Medulla oblongata (tissue), 1 donor: Measurements from ENCODE around the gene PNMA6E.
A peak's percentile ranks its signal among the peaks of the same experiment; 100 is the strongest.
"Not testable (repeated sequence)": the region's sequence is repeated elsewhere in the genome, so short reads cannot be mapped to it uniquely, and the experiment has no call there.

ENCODE experiments used
- DNase-seq: peaks from one replicate; pipeline ENCODE4 v3.0.0-alpha.2; 2015; ENCODE audit errors: extremely low spot score

PNMA6E gene

DNA sequence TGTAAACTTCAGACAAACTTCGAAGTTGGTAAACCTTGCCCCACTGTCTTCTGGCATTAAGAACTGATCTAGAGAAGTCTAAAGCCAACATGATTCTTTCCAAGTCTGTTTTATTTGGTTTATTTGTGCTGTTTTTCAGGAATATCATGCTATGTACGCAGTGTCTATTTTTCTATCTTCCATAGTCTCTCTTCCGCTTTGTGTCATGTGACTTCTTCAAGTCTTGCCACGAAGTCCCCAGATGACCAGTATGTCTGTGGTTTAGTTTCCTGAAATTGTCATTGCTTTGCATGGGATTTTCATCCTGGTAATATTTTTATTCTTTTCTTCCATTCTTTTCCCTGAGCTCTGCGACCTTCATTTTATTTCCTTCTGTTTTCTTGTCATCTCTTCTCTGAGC, 15.1 kb downstream of the PNMA6E start:
- DNase-seq, result no peak

DNA sequence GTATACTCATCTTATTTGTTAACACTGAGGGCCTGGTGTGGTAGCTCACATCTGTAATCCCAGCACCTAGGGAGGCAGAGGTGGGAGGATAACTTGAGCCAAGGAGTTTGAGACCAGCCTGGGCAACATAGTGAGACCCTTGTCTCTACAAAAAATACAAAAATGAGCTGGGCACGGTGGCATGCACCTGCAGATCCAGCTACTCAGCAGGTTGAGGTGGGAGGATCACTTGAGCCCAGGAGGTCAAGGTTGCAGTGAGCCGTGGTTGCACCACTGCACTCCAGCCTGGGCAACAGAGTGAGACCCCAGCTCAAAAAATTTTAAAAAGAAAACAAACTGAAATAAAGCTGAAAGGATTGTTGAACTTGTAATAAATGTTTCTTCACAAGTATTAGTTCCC, 16.2 kb downstream of the PNMA6E start:
- not testable (repeated sequence) for DNase-seq

DNA sequence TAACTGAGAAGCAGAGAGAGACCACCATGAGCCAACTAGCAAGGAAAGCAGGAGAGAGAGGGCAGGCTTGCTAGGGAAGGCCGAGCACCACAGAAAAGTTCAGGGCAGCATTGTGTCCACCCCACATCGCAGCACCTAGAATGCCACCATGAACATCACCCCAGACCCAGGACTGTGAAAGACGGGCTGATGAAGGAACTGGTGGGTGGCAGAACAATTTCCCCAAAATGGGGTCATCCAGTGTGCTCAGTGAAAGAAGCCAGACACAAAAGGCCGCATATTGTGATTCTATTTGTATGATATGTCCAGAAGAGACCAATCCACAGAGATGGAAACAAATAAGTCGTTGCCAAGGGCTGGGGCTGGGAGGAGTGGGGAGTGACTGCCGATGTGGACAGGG, 16.8 kb downstream of the PNMA6E start:
- DNase-seq, result no peak

DNA sequence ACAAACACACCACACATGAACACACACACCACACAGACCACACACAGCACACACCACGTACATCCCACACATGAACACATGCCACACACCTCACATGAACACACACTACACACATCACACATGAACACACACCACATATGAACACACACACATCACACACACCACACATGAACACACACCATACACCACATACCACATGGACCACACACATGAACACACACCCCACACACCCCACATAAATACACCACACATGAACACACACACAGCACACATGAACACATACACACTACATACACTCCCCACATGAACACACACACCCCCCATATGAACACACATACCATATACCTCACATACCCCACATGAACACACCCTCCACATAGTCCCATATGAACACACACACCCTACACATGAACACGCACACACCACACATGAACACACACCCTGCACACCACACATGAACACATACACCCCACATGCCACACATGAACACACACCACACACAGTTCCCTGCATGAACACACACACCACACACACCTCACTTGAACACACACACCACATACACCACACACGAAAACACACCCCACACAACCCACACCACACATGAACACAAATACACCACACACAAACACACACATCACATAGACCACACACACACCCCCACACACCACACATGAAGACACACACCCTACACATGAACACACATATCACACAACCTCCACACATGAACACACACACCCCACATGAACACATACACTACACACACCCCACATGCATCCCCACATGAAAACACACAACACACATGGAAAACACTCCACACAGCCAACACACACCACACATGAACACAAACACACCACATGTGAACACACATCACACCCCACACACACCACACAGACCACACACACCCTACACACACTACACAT, 18.3 kb downstream of the PNMA6E start:
- no peak for DNase-seq

DNA sequence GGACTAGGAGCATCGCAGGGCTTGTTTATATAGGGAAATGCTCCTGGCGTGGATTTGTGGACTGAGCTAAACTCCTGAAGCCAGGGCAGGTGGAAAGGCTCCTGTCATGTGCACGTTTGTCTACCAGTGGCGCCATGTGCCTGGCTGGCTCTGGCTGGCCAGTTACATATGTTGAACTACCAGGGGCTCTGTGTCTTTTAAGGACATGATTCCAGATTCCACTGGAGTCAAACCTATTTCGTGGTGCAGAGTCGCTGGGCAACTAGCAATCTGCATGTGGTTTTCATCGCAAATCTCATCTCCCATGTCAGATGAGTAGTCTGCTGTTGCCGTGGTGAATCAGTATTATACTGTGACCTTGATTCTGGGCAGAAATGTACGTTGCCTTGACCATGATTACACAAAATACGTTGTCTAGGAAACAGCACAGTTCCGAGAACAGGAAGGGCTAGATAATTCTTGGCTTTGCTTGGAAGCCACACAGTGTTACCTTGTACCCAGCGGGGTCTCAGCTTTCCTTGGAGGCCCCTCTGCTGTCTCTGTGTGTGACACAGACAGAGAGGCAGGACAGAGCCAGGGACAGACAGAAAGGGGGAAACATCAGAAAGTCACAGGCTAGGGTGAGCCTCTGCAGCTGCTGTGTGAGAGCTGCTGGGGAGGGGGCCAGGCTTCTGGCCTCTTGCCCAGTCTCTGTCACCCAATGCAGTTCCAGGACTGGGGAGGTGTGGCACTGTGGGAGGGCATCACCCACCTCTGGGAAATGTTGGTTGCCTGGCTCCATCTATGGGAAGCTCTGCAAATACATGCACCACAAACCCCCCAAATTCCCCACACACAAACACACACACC, 19.2 kb downstream of the PNMA6E start:
- DNase-seq, result peak; percentile 56

DNA sequence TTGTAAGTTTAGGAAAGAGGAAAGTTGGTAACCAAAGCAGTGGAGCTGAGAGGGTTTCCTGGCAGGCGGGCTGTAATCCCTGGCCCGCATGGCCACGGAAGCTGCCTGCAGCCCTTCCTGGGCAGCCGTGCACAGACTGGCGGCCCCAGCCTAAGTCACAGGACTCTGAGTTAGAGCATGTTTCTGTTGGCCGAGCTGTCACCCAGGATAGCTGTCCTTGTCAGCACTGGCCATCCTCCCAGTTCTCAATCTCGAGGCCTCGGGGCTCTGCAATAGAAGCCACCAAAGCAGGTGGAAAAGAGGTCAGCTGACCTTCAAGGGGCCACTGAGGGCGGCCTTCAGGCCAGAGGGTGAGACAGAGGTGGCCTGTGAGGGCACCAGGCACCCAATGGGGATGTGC, 20.5 kb downstream of the PNMA6E start:
- no peak for DNase-seq

DNA sequence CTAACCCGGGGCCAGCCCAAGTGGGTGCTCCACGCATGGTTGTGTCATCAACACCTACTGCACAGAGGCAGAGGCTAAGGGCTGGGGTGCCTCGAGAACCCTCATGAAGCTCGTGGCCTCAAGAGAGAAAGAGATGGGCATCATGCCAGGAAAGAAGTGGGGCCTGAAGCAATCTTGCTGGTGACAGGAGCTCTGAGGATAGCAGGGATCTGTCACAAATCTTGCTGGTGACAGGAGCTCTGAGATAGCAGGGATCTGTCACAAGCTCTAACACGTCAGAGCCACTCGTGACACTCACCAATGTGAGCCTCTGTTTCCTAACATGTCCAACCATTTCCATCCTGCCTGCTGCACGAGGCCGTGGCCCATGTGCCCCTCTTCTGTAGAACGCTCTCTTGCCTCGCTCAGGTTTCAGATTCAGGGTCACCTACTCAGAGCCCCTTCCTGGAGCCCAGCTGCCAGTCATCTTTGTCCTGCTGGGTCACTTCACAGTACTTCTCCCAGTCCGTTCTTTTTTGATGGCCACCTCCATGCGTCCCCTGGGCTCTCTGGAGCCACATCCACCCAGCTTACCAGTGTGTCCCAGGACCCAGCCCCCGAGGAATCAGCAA, 21.1 kb downstream of the PNMA6E start:
- DNase-seq, result no peak

DNA sequence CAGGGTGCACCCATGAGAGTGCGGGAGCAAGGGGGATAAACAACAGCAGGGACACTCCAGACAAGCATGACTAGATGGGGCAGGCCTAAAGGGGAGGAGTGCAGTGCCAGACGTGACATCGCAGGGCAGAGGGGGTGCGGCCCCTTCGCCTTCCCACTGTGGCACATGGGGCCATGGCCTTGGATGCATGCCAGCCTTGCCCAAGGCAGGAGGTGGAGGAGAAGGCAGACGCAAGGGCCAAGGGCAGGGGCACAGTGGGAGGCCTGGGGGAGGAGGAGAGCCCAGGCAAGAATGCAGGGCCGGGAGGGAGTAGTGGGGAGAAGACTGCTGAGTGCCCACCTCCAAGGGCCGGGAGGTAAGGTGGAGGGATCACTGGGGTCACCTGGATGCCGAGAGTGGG, 21.6 kb downstream of the PNMA6E start:
- no peak for DNase-seq

DNA sequence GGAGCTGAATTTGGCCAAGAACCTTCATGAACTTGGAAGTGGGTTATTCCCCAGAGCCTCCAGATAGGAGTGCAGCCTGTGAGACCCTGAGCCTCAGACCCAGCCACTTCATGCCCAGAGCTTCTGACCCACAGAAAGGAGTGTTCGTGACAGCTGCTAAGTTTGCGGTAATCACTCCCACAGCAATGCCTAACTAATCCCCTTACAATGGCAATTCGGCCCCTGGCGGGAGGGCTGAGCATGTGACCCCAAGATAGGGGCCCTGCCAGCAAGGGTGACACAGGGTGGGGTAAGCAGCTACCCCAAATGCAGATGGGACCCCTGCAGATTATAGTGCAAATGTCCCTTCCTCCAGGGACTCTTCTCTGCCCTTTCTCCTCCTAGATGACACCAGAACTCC, 22.5 kb downstream of the PNMA6E start:
- no peak for DNase-seq

DNA sequence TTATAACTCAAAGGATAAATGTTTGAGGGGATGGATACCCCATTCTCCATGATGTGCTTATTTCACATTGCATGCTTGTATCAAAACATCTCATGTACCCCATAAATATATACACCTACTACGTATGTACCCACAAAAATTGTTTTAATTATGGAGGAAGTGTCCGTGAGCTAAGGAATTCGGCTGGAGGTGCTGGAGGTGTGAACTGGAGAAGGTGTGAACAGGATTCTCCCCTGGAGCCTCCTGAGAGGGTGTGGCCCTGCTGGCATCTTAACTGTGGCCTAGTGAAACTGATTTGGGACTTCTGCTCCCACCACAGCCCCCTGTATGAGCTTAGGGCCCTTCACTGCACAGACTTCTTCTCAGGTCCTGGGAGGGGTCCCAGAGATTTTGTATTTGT, 23.4 kb downstream of the PNMA6E start:
- DNase-seq, result no peak

DNA sequence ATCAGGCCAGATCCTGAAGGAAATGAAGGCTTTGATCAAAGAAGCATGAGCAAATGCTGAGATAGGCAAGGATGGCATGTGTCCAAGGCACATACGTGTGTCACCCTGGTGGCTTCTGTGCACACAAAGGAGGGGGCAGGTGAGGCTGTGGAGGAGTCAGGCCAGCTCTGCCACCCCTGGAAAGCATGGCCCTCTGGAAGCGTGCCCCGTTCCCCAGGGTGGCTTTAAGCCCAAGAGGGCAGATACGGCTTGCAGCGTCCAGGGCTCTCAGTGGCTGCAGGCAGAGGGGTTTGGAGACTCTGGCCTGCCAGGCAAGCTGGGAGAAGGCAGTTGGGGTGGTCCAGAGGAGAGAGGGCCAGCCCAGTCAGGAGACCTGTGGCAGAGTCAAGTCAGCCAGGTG, 25.6 kb downstream of the PNMA6E start:
- no peak for DNase-seq

DNA sequence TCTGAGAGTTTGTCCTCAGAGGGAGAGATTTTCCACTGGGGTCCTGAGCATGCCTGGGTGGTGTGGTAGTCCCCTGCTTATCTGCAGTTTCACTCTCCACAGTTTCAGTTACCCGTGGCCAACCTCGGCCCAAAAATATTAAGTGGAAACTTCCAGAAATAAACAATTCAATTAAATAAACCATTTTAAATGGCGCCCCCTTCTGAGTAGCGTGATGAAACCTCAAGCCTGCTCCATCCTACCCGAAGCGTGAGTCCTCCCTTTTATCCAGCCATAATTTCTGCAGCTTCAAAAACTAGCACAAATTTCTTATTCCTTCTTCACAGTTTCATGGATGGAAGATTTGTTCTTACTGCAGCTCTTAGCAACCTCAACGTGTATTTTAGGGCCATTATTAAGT, 26.7 kb downstream of the PNMA6E start:
- no peak for DNase-seq

DNA sequence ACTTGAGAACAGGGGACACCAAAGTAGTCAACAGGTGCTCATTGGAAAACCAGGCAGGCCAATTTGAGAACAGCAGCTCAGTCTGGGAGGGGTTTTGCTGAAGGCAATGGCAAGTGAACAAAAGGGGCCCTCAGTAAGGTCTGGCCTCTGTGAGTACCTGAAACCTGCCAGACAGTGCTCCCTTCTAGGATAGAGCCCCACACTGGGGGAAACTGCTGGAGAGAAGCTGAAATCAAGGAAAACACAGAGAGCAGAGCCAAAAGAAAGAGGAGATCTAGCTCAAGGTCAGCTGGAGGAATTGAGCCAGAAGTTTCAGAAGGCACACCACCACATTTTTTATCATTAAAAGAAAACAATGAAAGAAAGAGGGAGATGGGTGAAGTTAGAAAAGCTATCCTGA, 28.2 kb downstream of the PNMA6E start:
- no peak for DNase-seq

DNA sequence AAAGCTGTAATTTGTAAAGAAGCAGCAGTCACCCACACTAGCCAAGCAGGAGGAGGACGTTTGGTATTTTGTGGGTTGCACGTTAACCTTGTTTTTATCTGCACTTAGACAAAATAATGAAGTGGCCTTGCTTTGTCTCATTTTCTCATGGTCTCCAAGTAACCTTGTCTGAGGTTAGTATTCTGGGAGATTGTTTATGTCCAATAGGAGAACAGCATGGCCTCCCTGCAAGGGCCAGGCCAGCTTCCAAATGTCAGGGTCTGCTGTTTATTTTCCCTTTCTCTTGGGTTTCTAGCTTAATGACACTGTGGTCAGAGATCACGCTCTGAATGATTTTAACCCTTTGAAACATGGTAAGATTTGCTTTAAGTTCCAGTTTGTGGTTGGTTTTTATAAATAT, 29.9 kb downstream of the PNMA6E start:
- DNase-seq, result no peak

DNA sequence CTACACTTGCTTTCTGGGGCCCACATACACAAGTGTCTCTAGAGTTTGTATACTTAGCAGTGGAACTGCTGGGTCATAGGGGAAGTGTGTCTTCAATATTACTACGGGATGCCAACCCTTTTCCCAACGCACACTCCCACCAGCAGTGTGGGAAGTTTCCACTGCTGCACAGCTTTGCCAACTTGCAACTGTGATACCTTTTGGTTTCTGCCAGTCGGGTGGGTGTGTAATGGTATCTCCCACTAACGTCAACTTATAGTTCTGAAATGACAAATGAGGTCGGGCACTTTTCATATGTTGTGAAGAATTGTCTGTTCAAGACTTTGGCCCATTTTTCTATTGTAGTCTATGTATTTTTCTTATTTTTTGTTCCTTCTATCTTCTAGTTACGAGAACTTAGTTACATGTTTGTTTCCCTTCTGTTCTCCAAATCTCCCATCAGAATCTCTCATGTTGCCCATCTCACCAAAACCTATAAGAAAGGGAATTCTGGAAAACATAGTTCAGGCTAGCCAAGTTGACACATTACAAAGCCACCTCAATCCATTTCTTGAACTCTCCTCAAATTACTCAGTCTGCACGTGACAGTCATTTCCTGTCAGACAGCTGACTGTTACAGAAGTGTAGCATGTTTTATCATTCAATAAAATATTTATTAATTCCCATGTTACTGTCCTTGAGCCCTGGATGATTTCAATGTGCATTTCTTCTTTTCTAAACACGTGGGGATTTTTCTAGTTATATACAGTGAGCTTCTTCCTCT, 30.7 kb downstream of the PNMA6E start:
- DNase-seq, result no peak

DNA sequence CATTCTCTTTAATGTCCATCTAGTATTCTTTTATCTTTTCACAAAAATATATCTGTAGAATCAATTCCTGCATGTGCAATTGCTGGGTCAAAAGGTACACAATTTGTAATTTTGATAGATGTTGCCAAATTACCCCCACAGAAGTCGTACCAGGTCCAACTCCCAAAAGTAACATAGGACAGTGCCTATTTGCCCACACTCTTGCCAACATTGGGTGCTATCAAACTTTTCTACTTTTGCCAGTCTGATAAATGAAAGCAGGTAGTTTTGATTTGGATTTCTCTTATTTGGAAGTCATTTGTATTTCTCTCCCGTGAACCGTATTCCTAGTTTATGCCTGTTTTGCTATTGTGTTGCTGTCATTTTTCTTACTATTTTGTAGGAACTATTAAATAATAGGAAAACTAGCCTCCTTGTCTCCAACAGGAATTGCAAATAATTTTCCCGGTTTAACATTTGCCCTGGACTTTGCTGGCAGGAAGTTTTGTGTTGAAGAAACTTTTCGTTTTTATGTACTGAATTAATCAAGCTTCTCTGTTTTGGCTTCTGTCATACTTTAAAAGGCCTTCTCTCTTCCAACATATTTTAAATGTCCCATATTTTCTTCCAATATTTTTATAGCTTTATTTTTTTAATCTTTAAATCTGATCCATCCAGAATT, 34.1 kb downstream of the PNMA6E start:
- DNase-seq, result no peak

DNA sequence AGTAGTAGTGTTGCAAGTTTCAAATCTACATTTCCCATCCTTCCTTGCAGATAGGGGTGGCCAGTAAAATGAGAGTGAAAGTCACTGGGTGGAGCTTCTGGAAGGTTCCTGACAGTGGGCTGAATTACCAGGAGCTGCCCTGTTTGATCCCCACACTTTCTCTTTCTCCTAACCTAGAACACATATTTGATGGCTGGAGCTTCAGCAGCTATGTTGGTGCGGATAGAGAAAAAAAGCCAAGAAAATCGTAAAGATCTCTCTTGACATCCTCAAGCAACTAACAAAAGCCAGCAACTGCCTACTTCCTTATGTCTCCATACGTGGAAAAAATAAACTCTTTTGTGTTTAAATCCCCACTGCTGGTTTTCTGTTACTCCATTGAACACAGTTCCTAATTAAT, 35.0 kb downstream of the PNMA6E start:
- no peak for DNase-seq

DNA sequence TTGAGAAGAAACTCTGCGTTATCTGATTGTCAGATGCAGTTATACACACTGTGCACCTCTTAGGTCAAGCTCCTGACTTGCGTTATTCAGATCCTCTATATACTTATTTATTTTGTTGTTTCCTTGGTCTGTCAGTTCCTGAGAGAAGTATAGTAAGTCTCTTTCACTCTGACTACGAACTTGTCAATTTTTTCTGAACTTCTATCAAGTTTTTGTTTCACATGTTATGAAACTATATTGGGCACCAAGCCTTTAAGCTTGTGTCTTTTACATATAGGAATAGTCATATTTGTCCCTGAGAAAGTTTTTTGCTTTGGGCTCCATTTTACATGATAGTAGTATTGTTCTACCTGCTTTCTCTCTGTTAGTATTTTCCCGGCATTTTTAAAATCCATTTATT, 35.5 kb downstream of the PNMA6E start:
- DNase-seq, result no peak

DNA sequence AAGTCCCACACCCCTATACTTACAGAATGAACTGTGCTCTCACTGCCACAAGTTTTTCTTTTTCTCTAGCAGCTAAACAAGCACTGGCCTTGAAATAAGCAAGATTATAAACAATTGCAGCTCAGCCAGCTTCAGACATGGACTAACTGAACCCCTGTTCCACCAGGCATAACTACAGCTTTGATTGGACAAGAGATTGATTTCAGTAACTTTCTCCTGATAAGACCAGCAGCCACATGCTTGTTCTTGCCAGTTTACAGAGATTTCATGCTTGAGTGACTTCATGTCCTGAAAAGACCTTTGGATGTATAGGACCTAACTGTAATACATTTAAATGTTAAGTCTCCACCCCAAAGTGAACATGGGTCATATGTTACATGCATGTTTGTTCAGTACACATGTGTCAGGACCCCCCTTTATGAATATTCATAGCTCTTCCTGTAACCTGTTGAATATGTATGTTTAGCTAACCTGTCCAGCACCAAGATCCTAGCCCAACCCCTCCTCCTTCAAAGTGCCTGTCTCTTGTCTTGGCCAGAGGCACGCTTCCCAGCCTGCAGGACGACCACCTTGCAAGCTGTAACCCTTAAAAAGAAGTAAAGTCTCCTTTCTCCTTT, 39.3 kb downstream of the PNMA6E start:
- DNase-seq, result no peak

DNA sequence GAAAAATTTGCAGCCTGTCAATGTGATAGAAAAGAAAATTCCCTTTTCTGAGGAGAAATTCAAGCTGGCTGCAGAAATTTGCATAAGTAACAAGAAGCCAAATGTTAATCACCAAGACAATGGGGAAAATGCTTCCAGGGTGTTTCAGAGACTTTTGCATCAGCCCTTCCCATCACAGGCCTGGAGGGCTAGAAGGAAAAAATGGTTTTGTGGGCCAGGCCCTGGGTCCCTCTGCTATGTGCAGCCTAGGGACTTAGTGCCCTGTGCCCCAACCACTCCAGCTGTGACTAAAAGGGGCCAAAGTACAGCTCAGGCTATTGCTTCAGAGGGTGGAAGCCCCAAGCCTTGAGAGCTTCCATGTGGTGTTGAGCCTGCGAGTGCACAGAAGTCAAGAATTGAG, 43.3 kb downstream of the PNMA6E start:
- no peak for DNase-seq

DNA sequence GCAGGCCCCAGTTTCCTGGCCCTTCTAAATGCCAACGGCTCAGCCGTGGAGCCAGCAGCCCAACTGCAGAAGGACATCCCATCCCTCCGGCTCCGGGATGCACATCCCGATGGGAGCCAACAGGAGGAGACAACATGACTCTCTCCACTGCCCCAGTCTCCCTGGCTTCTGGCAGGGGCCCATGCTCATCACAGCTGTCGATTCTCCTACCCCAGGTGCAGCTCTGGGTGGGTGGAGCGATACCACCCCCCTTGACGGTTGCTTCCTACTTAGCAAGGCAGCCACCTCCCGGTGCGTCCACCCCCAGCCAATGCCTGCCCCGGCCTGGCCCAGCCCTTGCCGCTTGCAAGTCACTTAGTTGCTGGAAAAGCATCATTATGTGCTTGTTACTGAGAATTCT, 47.7 kb downstream of the PNMA6E start:
- DNase-seq, result no peak
